Neural progenitor cell (in vitro differentiated cells): ENCODE measurements around the gene SDCCAG8. TPM values are rescaled to one million over a fixed set of nuclear protein-coding genes. Genes with fewer than 3 reads are reported as not detected.

ENCODE experiments used
- DNase-seq: peaks from one replicate; pipeline ENCODE4 v3.0.0-alpha.2; 2016; ENCODE audit warnings: low spot score
- H2AFZ ChIP-seq: fragments of 200-600 bp; sonication (generic); replicated peaks from 2 replicates; pipeline ENCODE4 v1.6.1; 2016; ENCODE audit warnings: antibody characterized with exemption
- H3F3A ChIP-seq: fragments of 200-600 bp; sonication (generic); 2 replicates; pipeline ENCODE4 v1.6.1; 2016; ENCODE audit warnings: antibody characterized with exemption, low read depth
- H3K27ac ChIP-seq: fragments of 200-600 bp; sonication (generic); 2 replicates; pipeline ENCODE4 v1.5.1; 2016; ENCODE audit warnings: mild to moderate bottlenecking
- H3K27me3 ChIP-seq: fragments of 200-600 bp; sonication (generic); 2 replicates; pipeline ENCODE4 v1.6.1; 2016; ENCODE audit warnings: mild to moderate bottlenecking, moderate library complexity
- H3K36me3 ChIP-seq: fragments of 200-600 bp; sonication (generic); 2 replicates; pipeline ENCODE4 v1.5.1; 2016
- H3K4me1 ChIP-seq: fragments of 200-600 bp; sonication (generic); 2 replicates; pipeline ENCODE4 v1.6.1; 2016; ENCODE audit warnings: mixed run types
- H3K4me2 ChIP-seq: fragments of 200-600 bp; sonication (generic); 2 replicates; pipeline ENCODE4 v1.6.1; 2016
- H3K4me3 ChIP-seq: fragments of 200-600 bp; sonication (generic); 2 replicates; pipeline ENCODE4 v1.5.1; 2016
- H3K79me2 ChIP-seq: fragments of 200-600 bp; sonication (generic); 2 replicates; pipeline ENCODE4 v1.6.1; 2016; ENCODE audit warnings: low read depth
- H3K9ac ChIP-seq: fragments of 200-600 bp; sonication (generic); 2 replicates; pipeline ENCODE4 v1.6.1; 2016
- H3K9me3 ChIP-seq: fragments of 200-600 bp; sonication (generic); 2 replicates; pipeline ENCODE4 v1.5.1; 2016; ENCODE audit warnings: low read depth
- H4K20me1 ChIP-seq: fragments of 200-600 bp; sonication (generic); 2 replicates; pipeline ENCODE4 v1.6.1; 2016; ENCODE audit warnings: low read depth
- H3K27ac Mint-ChIP-seq: 3 replicates; pipeline ENCODE4 v1.8.0; 2021; ENCODE audit warnings: mixed read lengths
- H3K27me3 Mint-ChIP-seq: 2 replicates; pipeline ENCODE4 v1.8.0; 2022; ENCODE audit warnings: low read depth, mild to moderate bottlenecking, inconsistent platforms, moderate library complexity, mixed read lengths; ENCODE audit not compliant: insufficient read depth
- H3K36me3 Mint-ChIP-seq: 3 replicates; pipeline ENCODE4 v1.8.0; 2021; ENCODE audit warnings: mixed read lengths
- H3K4me1 Mint-ChIP-seq: 3 replicates; pipeline ENCODE4 v1.8.0; 2021; ENCODE audit warnings: mixed read lengths
- H3K4me3 Mint-ChIP-seq: 3 replicates; pipeline ENCODE4 v1.8.0; 2021; ENCODE audit warnings: mild to moderate bottlenecking, moderate library complexity, mixed read lengths
- H3K9me3 Mint-ChIP-seq: 3 replicates; pipeline ENCODE4 v1.8.0; 2020; ENCODE audit warnings: mixed read lengths
- EZH2 ChIP-seq: fragments of 200-600 bp; sonication (generic); IDR thresholded peaks from 2 replicates; pipeline ENCODE4 v1.6.1; 2017; ENCODE audit warnings: antibody characterized with exemption, mild to moderate bottlenecking, moderate library complexity
- EZH2phosphoT487 ChIP-seq: fragments of 200-600 bp; sonication (generic); IDR thresholded peaks from 2 replicates; pipeline ENCODE4 v1.6.1; 2017; ENCODE audit warnings: antibody characterized with exemption
- total RNA-seq: library from RNA; depleted of rRNA; stranded (reverse); fragments of >200 nt; gene quantifications from 2 replicates; pipeline ENCODE4 v1.2.3, GENCODE V29; 2015; ENCODE audit warnings: low replicate concordance
- TF ChIP-seq, protein P1 (sequence below): fragments of 200-600 bp; sonication (generic); IDR thresholded peaks from 2 replicates; pipeline ENCODE4 v1.5.1; 2017; ENCODE audit warnings: antibody characterized with exemption, mild to moderate bottlenecking

The SDCCAG8 gene
- total RNA-seq, 1 donor from 2014 or later = 30.3 TPM

DNA sequence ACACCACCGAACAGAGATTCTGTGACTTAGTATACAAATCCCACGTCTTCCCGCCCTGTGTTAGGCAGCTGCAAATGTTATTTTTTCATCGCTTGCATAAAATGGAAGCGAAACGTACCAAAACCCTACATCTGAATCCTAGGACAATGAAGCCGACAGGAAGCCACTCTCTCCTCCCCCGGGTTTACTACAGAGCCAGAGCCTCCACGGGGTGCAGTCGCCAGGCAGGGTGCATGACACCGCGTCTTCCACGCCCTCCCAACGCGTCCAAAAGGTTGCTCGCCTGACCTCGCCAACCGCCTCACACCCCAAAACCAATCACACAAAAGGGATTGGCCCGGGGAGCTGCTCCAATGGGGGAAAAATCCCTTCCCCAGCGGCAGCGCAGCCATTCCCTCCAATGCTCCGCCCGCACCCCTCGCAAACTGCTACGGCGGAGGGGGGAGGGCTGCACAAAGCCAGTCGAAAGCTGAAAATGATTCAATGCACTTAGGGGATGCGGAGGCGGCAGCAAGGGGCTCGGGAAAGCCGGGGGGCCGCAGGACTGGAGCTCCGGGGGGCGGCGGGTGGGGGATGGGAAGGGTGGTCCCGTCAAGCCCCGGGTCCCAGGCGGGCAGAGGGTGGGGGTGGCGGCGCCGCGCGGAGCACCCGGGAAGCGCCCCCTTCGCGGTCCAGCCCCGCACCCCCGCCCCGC, 1.5 kb upstream of the SDCCAG8 start:
- Histone ChIP-seq H3K79me2 (peaks cover 70% of the 10 kb centered on the region), H3K9ac (peak overlapping the region; percentile 57), H3K36me3 (no peaks in the 10 kb centered on the region), H3F3A (peaks cover 15% of the 10 kb centered on the region), H4K20me1 (peaks cover 48% of the 10 kb centered on the region), H3K27ac (peak overlapping the region; percentile 87), H3K9me3 (no peaks in the 10 kb centered on the region), H3K4me1 (peaks cover 26% of the 10 kb centered on the region), H3K4me3 (peak overlapping the region; percentile 64), H3K4me2 (peak overlapping the region; percentile 97), H3K27me3 (no peaks in the 10 kb centered on the region), H2AFZ (peak overlapping the region; percentile 88)
- Mint-ChIP-seq H3K4me1 (peaks cover 10% of the 10 kb centered on the region), H3K27ac (peak overlapping the region; percentile 97), H3K4me3 (peak overlapping the region; percentile 100), H3K27me3 (peaks cover 4% of the 10 kb centered on the region), H3K36me3 (peaks cover 24% of the 10 kb centered on the region), H3K9me3 (peaks cover 22% of the 10 kb centered on the region)
- TF ChIP-seq EZH2phosphoT487 (no peak), EZH2 (no peak)
- TF ChIP-seq, protein P1, sequence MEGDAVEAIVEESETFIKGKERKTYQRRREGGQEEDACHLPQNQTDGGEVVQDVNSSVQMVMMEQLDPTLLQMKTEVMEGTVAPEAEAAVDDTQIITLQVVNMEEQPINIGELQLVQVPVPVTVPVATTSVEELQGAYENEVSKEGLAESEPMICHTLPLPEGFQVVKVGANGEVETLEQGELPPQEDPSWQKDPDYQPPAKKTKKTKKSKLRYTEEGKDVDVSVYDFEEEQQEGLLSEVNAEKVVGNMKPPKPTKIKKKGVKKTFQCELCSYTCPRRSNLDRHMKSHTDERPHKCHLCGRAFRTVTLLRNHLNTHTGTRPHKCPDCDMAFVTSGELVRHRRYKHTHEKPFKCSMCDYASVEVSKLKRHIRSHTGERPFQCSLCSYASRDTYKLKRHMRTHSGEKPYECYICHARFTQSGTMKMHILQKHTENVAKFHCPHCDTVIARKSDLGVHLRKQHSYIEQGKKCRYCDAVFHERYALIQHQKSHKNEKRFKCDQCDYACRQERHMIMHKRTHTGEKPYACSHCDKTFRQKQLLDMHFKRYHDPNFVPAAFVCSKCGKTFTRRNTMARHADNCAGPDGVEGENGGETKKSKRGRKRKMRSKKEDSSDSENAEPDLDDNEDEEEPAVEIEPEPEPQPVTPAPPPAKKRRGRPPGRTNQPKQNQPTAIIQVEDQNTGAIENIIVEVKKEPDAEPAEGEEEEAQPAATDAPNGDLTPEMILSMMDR = no peak
- peak; percentile 81 for DNase-seq

DNA sequence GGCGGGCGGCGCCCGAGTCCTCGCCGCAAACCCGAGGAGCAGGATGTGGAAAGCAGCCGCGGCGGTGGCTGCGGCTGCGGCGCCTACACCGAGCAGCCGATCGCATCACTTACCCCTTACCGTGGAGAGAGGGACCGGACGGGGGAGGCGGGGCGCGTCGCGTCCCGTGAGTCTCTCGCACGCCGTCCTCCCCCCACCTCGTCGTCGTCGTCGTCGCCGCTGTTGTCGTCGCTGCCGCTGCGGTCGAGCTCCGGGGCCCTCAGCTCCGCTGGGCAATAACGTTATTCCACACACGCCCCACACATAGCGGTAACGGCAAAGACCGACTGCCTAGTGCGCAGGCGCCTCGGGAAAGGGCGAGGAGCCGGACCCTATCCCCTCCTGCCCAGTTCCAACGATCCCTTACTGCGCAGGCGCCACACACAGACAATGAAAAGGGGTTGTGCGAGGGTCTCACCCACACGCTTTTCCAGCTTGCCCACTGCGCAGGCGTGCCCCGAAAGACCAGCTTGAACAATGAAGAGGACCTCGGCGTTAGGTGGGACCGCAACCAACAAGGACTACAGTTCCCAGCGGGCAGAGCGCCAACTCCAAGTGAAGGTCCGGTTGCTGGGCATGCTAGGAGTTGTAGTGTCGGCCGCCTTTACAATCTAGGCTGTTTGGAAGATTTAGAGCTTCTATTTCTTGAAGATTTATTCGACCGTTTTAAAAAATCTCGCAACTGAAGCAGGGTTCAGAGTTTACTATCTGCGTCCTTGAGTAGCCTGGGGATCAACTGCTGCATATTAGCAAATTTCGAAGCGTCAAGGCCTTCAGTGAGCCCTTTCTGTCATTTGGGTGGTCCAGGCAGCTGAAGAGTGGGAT, 682 bp upstream of the SDCCAG8 start, which contains the start of gene CEP170:
Gene CEP170, minus strand, starts transcription at position 355 of the 864 bp plus-strand sequence. CDS start 30,001 bp downstream, outside the sequence.
- H3K9me3 Mint-ChIP-seq = peaks cover 17% of the 10 kb centered on the region
- peaks cover 63% of the 10 kb centered on the region for H3K79me2 ChIP-seq
- peaks cover 2% of the 10 kb centered on the region for H3K27me3 Mint-ChIP-seq

DNA sequence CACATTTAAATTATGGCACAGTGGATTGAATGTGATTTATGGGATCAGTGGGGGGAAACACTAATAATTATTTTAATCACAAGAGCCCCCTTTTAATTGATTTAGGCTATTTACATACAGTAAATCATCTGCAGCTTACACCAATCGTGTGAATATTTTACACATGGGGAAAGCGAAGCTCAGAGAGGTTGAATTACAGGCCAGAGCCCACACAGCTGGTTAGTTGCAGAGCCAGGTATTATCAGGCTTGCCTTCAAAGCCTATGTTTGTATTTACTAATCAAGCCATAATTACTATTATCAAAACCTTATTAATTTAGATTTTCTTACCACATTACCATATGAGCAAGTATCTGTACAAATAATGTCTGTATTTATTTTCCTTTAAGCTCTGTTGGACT, 749 bp downstream of the SDCCAG8 start:
- H3K27me3 Mint-ChIP-seq = peaks cover 2% of the 10 kb centered on the region
- H4K20me1 ChIP-seq = peaks cover 26% of the 10 kb centered on the region
- TF ChIP-seq, protein P1 = no peak
- TF ChIP-seq EZH2phosphoT487 (no peak), EZH2 (no peak)
- H3K27me3 ChIP-seq = no peaks in the 10 kb centered on the region
- peaks cover 48% of the 10 kb centered on the region for H3K79me2 ChIP-seq
- H3K4me3 Mint-ChIP-seq = peak overlapping the region; percentile 94
- H3K27ac Mint-ChIP-seq = peak overlapping the region; percentile 34
- peak overlapping the region; percentile 83 for H3K4me2 ChIP-seq
- peaks cover 5% of the 10 kb centered on the region for H3K9me3 Mint-ChIP-seq
- no peak overlapping the region for H3K27ac ChIP-seq
- H3K9ac ChIP-seq = peak overlapping the region; percentile 41
- peaks cover 5% of the 10 kb centered on the region for H3K36me3 Mint-ChIP-seq
- no peak overlapping the region for H2AFZ ChIP-seq
- H3K9me3 ChIP-seq = no peaks in the 10 kb centered on the region
- H3K36me3 ChIP-seq = no peaks in the 10 kb centered on the region
- peaks cover 23% of the 10 kb centered on the region for H3K4me1 ChIP-seq
- peak overlapping the region; percentile 64 for H3K4me3 ChIP-seq
- H3K4me1 Mint-ChIP-seq = peaks cover 10% of the 10 kb centered on the region
- H3F3A ChIP-seq = peaks cover 15% of the 10 kb centered on the region
- no peak for DNase-seq

More for the DNA sequence above, 682 bp upstream of the SDCCAG8 start, which contains the start of gene CEP170:
- H4K20me1 ChIP-seq = peaks cover 40% of the 10 kb centered on the region
- no peaks in the 10 kb centered on the region for H3K36me3 ChIP-seq
- H2AFZ ChIP-seq = peak within 1 kb of the TSS; percentile 92
- H3K4me2 ChIP-seq = peak within 1 kb of the TSS; percentile 97
- Mint-ChIP-seq H3K27ac (peak within 1 kb of the TSS; percentile 99), H3K36me3 (peaks cover 18% of the 10 kb centered on the region), H3K4me3 (peak within 1 kb of the TSS; percentile 100), H3K4me1 (peaks cover 10% of the 10 kb centered on the region)
- peak within 1 kb of the TSS; percentile 87 for H3K27ac ChIP-seq
- no peaks in the 10 kb centered on the region for H3K27me3 ChIP-seq
- peak within 1 kb of the TSS; percentile 57 for H3K9ac ChIP-seq
- H3K4me1 ChIP-seq = peaks cover 23% of the 10 kb centered on the region
- H3K9me3 ChIP-seq = no peaks in the 10 kb centered on the region
- H3F3A ChIP-seq = peaks cover 15% of the 10 kb centered on the region
- peak within 1 kb of the TSS; percentile 64 for H3K4me3 ChIP-seq
- TF ChIP-seq, protein P1 = no peak
- no peak for TF ChIP-seq EZH2
- TF ChIP-seq EZH2phosphoT487 = no peak
- DNase-seq = peak; percentile 99
